GM23248 (cell line): Measurements from ENCODE around the gene FECH. TPM values are rescaled to one million over a fixed set of nuclear protein-coding genes. Genes with fewer than 3 reads are reported as not detected.
"Not testable (repeated sequence)": the region's sequence is repeated elsewhere in the genome, so short reads cannot be mapped to it uniquely, and the experiment has no call there.

ENCODE experiments used
- DNase-seq: peaks from one replicate; pipeline ENCODE4 v3.0.0-alpha.2; 2015
- H2AFZ ChIP-seq: fragments of 200-600 bp; sonication (generic); 2 replicates; pipeline ENCODE4 v1.6.1; 2016; ENCODE audit warnings: antibody characterized with exemption
- H3F3A ChIP-seq: fragments of 200-600 bp; sonication (generic); 2 replicates; pipeline ENCODE4 v1.6.1; 2016; ENCODE audit warnings: mild to moderate bottlenecking, antibody characterized with exemption, mixed run types; ENCODE audit not compliant: insufficient read depth
- H3K27ac ChIP-seq: fragments of 200-600 bp; sonication (generic); 2 replicates; pipeline ENCODE4 v1.5.1; 2016; ENCODE audit warnings: mild to moderate bottlenecking
- H3K27me3 ChIP-seq: fragments of 200-600 bp; sonication (generic); replicated peaks from 2 replicates; pipeline ENCODE4 v1.6.1; 2016; ENCODE audit warnings: mild to moderate bottlenecking; ENCODE audit not compliant: insufficient read depth
- H3K36me3 ChIP-seq: fragments of 200-600 bp; sonication (generic); 2 replicates; pipeline ENCODE4 v1.6.1; 2016; ENCODE audit warnings: low read depth, mild to moderate bottlenecking
- H3K4me1 ChIP-seq: fragments of 200-600 bp; sonication (generic); 2 replicates; pipeline ENCODE4 v1.6.1; 2016; ENCODE audit warnings: mild to moderate bottlenecking; ENCODE audit not compliant: insufficient read depth
- H3K4me2 ChIP-seq: fragments of 200-600 bp; sonication (generic); one replicate; pipeline ENCODE4 v1.6.1; 2016; ENCODE audit warnings: mild to moderate bottlenecking; ENCODE audit not compliant: unreplicated experiment
- H3K4me3 ChIP-seq: fragments of 200-600 bp; sonication (generic); 2 replicates; pipeline ENCODE4 v1.5.1; 2016; ENCODE audit warnings: mild to moderate bottlenecking
- H3K79me2 ChIP-seq: fragments of 200-600 bp; sonication (generic); 2 replicates; pipeline ENCODE4 v1.6.1; 2016; ENCODE audit warnings: mild to moderate bottlenecking; ENCODE audit not compliant: insufficient read depth
- H3K9ac ChIP-seq: fragments of 200-600 bp; sonication (generic); 2 replicates; pipeline ENCODE4 v1.6.1; 2016; ENCODE audit warnings: mild to moderate bottlenecking
- H3K9me2 ChIP-seq: fragments of 200-600 bp; sonication (generic); 2 replicates; pipeline ENCODE4 v1.6.1; 2016; ENCODE audit warnings: mixed run types, mild to moderate bottlenecking, moderate library complexity; ENCODE audit not compliant: insufficient read depth
- H3K9me3 ChIP-seq: fragments of 200-600 bp; sonication (generic); one replicate; pipeline ENCODE4 v1.6.1; 2017; ENCODE audit warnings: low read depth
- H4K20me1 ChIP-seq: fragments of 200-600 bp; sonication (generic); 2 replicates; pipeline ENCODE4 v1.6.0; 2016; ENCODE audit not compliant: insufficient read depth
- EZH2 ChIP-seq: fragments of 200-600 bp; sonication (generic); IDR thresholded peaks from 2 replicates; pipeline ENCODE4 v1.6.1; 2018; ENCODE audit warnings: antibody characterized with exemption, mild to moderate bottlenecking; ENCODE audit not compliant: insufficient read depth, poor library complexity, severe bottlenecking
- EZH2phosphoT487 ChIP-seq: fragments of 200-600 bp; sonication (generic); IDR thresholded peaks from 2 replicates; pipeline ENCODE4 v1.6.1; 2018; ENCODE audit warnings: antibody characterized with exemption, moderate library complexity, mild to moderate bottlenecking, low read depth; ENCODE audit not compliant: insufficient read depth
- WGBS, 2 experiments: methylation state at CpG; one replicate each; pipeline ENCODE4 v1.1.6; 2015 to 2017; ENCODE audit warnings: low lambda C conversion rate in 2 of 2, low coverage in 1 of 2; ENCODE audit errors: missing lambda C conversion rate in 2 of 2; 5-methylcytosine and 5-hydroxymethylcytosine counted together
- in situ Hi-C: fragments of 300-500 bp; cut with MboI; formaldehyde crosslinking; loops from 2 replicates; pipeline ENCODE4 v1.15.0; 2020
- polyA plus RNA-seq: library from polyadenylated mRNA; unstranded; fragments of >200 nt; fragmentation: Nextera tagmentation; extraction: Ambion mirVana; gene quantifications from 2 replicates; pipeline ENCODE4 v1.2.1, GENCODE V29; 2016
- total RNA-seq: library from RNA; depleted of rRNA; stranded (reverse); fragments of >200 nt; shearing (Covaris generic); gene quantifications from 2 replicates; pipeline ENCODE4 v1.2.3, GENCODE V29; 2014

The FECH gene
- total and polyA plus RNA-seq, 2 experiments from 2014 or later = 25.4 to 33.4 TPM

DNA sequence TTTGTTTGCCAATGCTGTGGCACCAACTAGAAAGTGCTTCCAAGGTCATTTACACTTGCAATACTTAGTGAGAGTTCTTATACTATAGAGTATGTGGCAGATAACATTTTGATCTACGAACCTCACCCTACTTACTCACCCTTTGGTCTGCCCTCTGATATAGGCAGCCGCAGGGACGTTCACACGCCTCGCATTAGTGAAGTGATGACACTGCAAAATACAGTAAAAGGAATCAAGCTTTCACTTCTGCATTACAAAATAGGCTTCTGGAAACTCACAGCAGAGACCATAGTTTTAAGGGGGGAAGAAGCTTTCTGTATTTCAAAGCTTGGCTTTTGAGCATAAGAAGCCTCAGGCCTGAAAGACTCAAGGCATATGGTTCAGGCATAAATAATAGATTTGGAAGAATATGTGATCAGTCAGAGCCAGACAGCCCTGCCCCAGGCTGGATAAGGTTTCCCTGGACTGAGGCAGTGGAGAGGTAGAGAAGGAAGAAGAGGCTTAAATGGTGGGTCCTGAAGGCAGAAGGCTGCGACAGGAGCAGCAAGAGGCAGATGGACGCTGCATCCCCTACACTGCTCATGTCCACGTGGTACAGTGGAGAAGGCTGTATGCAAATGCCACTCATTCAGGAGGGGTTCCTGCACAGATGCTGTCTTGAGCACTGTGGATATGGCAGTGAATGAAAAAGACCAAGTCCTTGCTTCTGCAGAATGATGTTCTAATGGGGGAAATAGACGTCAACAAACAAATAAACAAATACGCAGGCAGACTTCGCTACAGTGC is 63.1 kb downstream of the FECH start:
- Histone ChIP-seq H3K36me3 (no peaks in the 10 kb centered on the region), H3K79me2 (no peaks in the 10 kb centered on the region), H3F3A (no peaks in the 10 kb centered on the region), H2AFZ (no peak overlapping the region), H3K4me2 (no peak overlapping the region), H3K9ac (no peak overlapping the region), H3K4me1 (no peaks in the 10 kb centered on the region), H3K9me3 (no peaks in the 10 kb centered on the region), H3K9me2 (no peaks in the 10 kb centered on the region), H3K4me3 (no peak overlapping the region), H3K27ac (no peak overlapping the region), H4K20me1 (no peaks in the 10 kb centered on the region), H3K27me3 (no peaks in the 10 kb centered on the region)
- TF ChIP-seq EZH2phosphoT487 = no peak
- TF ChIP-seq EZH2 = no peak
- DNase-seq = no peak
- in situ Hi-C loops = no loop called here
- 54 to 58% methylated on average over 11 of the region's 11 CpGs for WGBS, 2 experiments

GRCh38 chr18:57522348-57522747 is 64.2 kb downstream of the FECH start:
- H3K36me3 ChIP-seq, H2AFZ ChIP-seq, H3K9me2 ChIP-seq, DNase-seq, H3K79me2 ChIP-seq, H3K4me2 ChIP-seq, H3F3A ChIP-seq, H3K4me3 ChIP-seq, H3K9me3 ChIP-seq, H3K4me1 ChIP-seq, H3K27ac ChIP-seq, H3K9ac ChIP-seq, H3K27me3 ChIP-seq, H4K20me1 ChIP-seq, in situ Hi-C loops: not testable (repeated sequence)

DNA sequence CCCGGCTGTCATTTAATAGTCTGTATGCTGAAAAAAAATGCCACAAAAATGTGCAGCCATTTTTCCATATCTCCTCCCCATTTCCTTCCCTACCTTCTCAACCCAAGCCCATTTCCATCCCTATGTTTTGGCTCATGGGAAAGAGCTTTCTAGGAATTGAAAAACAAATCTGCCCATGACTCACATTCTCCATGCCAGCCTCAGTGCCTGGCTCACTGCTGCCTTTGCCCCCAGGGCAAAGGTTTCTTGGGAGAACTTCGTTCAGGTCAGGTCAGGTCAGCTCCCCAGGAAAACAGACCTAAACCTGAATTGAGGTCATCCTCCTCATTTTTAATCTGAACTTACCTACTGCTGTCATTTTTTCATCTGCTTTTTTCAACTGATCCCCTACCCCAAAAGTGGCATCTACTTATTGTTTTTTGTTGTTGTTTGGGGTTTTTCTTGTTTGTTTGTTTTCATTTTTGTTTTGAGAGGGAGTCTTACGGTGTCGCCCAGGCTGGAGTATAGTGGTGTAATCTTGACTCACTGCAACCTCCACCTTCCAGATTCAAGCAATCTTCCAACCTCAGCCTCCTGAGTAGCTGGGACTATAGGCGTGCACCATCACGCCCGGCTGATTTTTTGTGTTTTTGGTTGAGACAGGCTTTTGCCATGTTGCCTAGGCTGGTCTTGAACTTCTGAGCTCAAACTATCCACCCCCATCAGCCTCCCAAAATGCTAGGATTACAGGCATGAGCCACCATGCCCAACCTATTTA is 66.7 kb downstream of the FECH start:
- TF ChIP-seq EZH2phosphoT487 (no peak), EZH2 (no peak)
- Histone ChIP-seq H3K9me2 (no peaks in the 10 kb centered on the region), H3K4me2 (no peak overlapping the region), H3K79me2 (no peaks in the 10 kb centered on the region), H3K4me3 (no peak overlapping the region), H3K4me1 (no peaks in the 10 kb centered on the region), H3F3A (no peaks in the 10 kb centered on the region), H3K9me3 (no peaks in the 10 kb centered on the region), H3K36me3 (no peaks in the 10 kb centered on the region), H4K20me1 (no peaks in the 10 kb centered on the region), H2AFZ (no peak overlapping the region), H3K27me3 (no peaks in the 10 kb centered on the region), H3K27ac (no peak overlapping the region), H3K9ac (no peak overlapping the region)
- WGBS, 2 experiments = 60 to 71% methylated on average over 7 of the region's 7 CpGs
- DNase-seq = no peak
- in situ Hi-C loops = no loop called here

DNA sequence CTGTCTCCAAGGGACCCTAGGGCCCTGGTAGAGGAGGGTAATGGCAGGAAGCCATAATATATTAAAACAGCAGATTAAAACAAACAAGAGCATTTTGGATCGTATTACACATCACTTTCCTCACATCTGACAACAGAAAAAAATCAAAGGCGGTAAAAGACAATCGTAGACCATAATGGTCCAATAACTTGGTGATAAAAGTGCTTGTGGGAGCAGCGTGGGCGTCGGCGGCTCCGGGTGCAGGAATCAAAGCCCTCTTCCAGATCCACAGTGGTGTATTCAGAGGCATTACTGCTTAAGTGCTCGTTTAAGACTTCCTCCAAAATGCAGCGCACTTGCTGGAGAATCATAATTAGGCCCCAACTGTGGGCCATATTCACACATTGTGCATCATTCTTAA is 68.0 kb downstream of the FECH start:
- H3K79me2 ChIP-seq = no peaks in the 10 kb centered on the region
- H2AFZ ChIP-seq = no peak overlapping the region
- H3K4me1 ChIP-seq = no peaks in the 10 kb centered on the region
- no peaks in the 10 kb centered on the region for H3K9me2 ChIP-seq
- DNase-seq = no peak
- no peaks in the 10 kb centered on the region for H3K9me3 ChIP-seq
- TF ChIP-seq EZH2phosphoT487 (no peak), EZH2 (no peak)
- no peaks in the 10 kb centered on the region for H3F3A ChIP-seq
- no peak overlapping the region for H3K4me2 ChIP-seq
- WGBS, 2 experiments = 63 to 66% methylated on average over 10 of the region's 10 CpGs
- no peaks in the 10 kb centered on the region for H4K20me1 ChIP-seq
- H3K36me3 ChIP-seq = no peaks in the 10 kb centered on the region
- no peak overlapping the region for H3K27ac ChIP-seq
- no peaks in the 10 kb centered on the region for H3K27me3 ChIP-seq
- in situ Hi-C loops = no loop called here
- H3K9ac ChIP-seq = no peak overlapping the region
- no peak overlapping the region for H3K4me3 ChIP-seq
